Mucosa of descending colon (tissue), 3 donors: ENCODE results near the gene AKAP13. TPM values are rescaled to one million over a fixed set of nuclear protein-coding genes. Genes with fewer than 3 reads are reported as not detected.

Experiments used
- ATAC-seq: fragments of 200-7000 bp; cut with Tn5 transposase; one replicate; pipeline ENCODE4 v1.9.1; 2020; ENCODE audit warnings: mild to moderate bottlenecking, moderate library complexity
- DNase-seq, 3 donors: peaks; one replicate each; pipeline ENCODE4 v3.0.0-alpha.2; 2020
- H3K36me3 ChIP-seq: fragments of 200-600 bp; one replicate; pipeline ENCODE4 v1.8.0; 2021; ENCODE audit warnings: low read depth, mild to moderate bottlenecking
- H3K4me1 ChIP-seq: fragments of 200-600 bp; one replicate; pipeline ENCODE4 v1.8.0; 2021; ENCODE audit warnings: low read depth, mild to moderate bottlenecking
- H3K4me3 ChIP-seq: fragments of 200-600 bp; one replicate; pipeline ENCODE4 v1.8.0; 2021; ENCODE audit warnings: mild to moderate bottlenecking
- H3K9me3 ChIP-seq: fragments of 200-600 bp; one replicate; pipeline ENCODE4 v1.8.0; 2021; ENCODE audit warnings: mild to moderate bottlenecking
- intact Hi-C, 2 donors: fragments of 100-400 bp; cut with DNase I in 1 of 2; cut with micrococcal nuclease in 1 of 2; formaldehyde crosslinking; loops; one replicate each; pipeline versions ENCODE4 v1.11.0 to v1.11.1; 2022; cut with DNase I, micrococcal nuclease
- total RNA-seq, 3 donors: library from RNA; stranded (reverse); fragmentation: NEBNext Ultra II Directional in 2 of 3; extraction: Animal tissue kit (Norgen Biotek cat#: 25700) in 2 of 3; gene quantifications; one replicate each; pipeline versions ENCODE4 v1.2.1 to v1.2.4, GENCODE V29; 2021 to 2023
- TF ChIP-seq, protein P1 (sequence below): fragments of 200-600 bp; IDR thresholded peaks from one replicate; pipeline ENCODE4 v1.8.0; 2022; ENCODE audit warnings: antibody characterized with exemption, mild to moderate bottlenecking
- donor health status: DM: no; HTN: no; CAD: no; lungs with moderate emphysema.
- donor health status: DM: no; HTN: no; CAD: no.
- donor health status: DM: no; HTN: yes; CAD: no.

Gene AKAP13
- total RNA-seq, 3 donors from 2014 or later, result 141 to 173 (median 150) TPM

DNA sequence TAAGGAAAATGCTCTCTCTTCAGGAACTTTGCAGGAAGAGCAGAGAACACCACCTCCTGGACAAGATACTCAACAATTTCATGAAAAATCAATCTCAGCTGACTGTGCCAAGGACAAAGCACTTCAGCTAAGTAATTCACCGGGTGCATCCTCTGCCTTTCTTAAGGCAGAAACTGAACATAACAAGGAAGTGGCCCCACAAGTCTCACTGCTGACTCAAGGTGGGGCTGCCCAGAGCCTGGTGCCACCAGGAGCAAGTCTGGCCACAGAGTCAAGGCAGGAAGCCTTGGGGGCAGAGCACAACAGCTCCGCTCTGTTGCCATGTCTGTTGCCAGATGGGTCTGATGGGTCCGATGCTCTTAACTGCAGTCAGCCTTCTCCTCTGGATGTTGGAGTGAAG lies 200.5 kb downstream of the AKAP13 start:
- Histone ChIP-seq H3K9me3 (no peaks in the 10 kb centered on the region), H3K4me1 (peaks cover 36% of the 10 kb centered on the region), H3K36me3 (no peaks in the 10 kb centered on the region), H3K4me3 (no peak overlapping the region)
- ATAC-seq (peak; percentile 64), DNase-seq (peak; percentile 73 to 85 (median 73))
- TF ChIP-seq, protein P1, sequence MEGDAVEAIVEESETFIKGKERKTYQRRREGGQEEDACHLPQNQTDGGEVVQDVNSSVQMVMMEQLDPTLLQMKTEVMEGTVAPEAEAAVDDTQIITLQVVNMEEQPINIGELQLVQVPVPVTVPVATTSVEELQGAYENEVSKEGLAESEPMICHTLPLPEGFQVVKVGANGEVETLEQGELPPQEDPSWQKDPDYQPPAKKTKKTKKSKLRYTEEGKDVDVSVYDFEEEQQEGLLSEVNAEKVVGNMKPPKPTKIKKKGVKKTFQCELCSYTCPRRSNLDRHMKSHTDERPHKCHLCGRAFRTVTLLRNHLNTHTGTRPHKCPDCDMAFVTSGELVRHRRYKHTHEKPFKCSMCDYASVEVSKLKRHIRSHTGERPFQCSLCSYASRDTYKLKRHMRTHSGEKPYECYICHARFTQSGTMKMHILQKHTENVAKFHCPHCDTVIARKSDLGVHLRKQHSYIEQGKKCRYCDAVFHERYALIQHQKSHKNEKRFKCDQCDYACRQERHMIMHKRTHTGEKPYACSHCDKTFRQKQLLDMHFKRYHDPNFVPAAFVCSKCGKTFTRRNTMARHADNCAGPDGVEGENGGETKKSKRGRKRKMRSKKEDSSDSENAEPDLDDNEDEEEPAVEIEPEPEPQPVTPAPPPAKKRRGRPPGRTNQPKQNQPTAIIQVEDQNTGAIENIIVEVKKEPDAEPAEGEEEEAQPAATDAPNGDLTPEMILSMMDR, result no peak
- intact Hi-C loops, result no loop called here

DNA sequence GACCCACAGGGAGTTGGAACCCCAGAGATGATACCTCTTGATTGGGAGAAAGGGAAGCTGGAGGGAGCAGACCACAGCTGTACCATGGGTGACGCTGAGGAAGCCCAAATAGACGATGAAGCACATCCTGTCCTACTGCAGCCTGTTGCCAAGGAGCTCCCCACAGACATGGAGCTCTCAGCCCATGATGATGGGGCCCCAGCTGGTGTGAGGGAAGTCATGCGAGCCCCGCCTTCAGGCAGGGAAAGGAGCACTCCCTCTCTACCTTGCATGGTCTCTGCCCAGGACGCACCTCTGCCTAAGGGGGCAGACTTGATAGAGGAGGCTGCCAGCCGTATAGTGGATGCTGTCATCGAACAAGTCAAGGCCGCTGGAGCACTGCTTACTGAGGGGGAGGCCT lies 201.1 kb downstream of the AKAP13 start:
- intact Hi-C loops, result no loop called here
- DNase-seq (peak; percentile 42 to 86 (median 73)), ATAC-seq (peak; percentile 39)
- no peaks in the 10 kb centered on the region for H3K36me3 ChIP-seq
- H3K4me3 ChIP-seq, result peak overlapping the region; percentile 3
- H3K9me3 ChIP-seq, result no peaks in the 10 kb centered on the region
- TF ChIP-seq, protein P1, result no peak
- H3K4me1 ChIP-seq, result peaks cover 42% of the 10 kb centered on the region

DNA sequence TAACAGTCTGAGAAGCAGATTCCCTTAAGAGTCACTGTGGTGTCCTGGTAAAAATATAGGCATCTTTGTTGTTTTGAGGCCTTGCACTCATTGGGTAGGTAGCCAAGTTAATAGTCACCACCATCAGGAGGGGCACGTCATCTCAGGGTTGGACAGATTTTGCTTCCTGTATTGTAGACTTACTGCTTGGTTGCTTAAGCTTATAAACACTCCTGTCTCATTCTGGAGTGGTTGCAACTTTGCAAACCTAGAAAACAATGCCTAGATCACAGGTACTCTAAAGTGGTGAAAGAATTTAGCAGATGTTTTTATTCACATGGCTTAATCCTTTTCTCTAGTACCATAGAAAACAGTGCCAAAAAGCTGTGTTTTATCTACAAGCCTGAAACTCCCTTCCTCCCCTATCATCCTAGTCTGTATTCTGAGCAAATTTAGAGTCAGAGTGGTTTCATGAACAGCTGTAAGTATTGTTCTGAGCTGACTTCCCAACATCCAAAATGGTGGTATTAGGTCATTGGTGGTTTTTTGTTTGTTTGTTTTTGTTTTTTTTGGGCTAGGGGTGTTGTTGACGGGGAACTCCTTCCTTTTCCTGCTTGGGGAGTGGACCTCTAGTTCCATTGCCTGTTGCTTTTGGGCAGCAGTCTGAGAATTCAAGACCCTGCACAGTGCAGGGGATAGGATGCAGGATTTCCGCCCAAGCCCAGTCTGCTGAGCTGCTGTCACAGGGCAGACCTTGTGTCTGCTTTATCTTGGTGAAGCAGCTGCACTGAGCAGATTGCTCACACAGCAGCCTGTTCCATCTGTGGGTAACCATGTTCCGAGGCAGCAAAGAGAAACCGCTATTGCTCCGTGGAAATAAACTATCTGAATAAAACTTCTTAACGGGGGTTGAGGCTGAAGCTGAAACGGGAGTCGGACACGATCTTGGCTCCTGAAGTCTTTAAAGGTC lies 202.0 kb downstream of the AKAP13 start:
- peak; percentile 64 to 75 (median 74) for DNase-seq
- intact Hi-C loops, result no loop called here
- ATAC-seq, result peak; percentile 50
- Histone ChIP-seq H3K36me3 (no peaks in the 10 kb centered on the region), H3K4me3 (peak overlapping the region; percentile 4), H3K9me3 (no peaks in the 10 kb centered on the region), H3K4me1 (peaks cover 50% of the 10 kb centered on the region)
- TF ChIP-seq, protein P1, result no peak

DNA sequence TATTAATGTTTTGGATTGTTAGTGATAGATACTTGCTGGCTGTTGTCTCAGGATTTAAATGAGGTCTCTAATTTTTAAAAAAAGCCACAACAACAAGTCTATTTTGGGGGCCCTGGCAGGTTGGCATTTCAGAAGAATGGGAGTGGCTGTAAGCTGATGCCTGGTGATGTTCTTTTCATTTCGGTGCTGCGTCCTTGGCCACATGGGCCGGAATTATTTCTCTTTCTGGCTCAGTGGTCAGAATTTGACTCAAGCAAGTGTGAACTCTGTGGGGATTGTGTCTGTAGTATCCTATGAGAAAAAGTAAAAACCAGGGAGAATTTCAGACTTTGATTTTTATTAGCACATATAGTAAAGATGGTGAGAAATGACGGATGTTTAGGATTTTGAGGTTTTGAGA lies 203.0 kb downstream of the AKAP13 start:
- intact Hi-C loops, result no loop called here
- ATAC-seq (no peak), DNase-seq (no peak)
- H3K4me1 ChIP-seq, result peaks cover 59% of the 10 kb centered on the region
- no peak overlapping the region for H3K4me3 ChIP-seq
- H3K36me3 ChIP-seq, result no peaks in the 10 kb centered on the region
- no peaks in the 10 kb centered on the region for H3K9me3 ChIP-seq
- TF ChIP-seq, protein P1, result no peak

DNA sequence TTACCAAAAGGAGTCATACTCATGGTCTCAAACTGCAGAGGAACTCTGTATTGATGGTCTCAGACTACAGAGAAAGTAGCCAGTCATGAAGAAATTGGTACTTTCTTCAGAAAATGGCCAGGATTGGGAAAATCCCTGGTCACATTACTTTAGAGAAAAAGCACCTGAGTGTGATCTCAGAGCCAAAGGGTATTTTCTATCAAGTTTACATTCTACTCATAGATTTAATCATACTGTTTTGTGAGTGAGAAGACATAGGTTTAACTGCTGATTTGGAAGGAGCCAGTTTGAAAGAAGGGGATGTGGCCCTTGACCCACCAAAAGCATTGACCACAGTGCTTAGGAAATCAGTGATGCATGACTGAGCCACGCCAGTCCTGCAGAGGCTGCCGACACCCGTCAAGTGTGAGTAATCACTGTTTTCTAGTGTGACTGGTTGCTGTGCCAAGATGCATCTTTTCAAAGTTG lies 203.6 kb downstream of the AKAP13 start:
- DNase-seq (peak in 1 of 3 donors; percentile 45), ATAC-seq (no peak)
- Histone ChIP-seq H3K4me3 (no peak overlapping the region), H3K36me3 (no peaks in the 10 kb centered on the region), H3K9me3 (no peaks in the 10 kb centered on the region), H3K4me1 (peaks cover 65% of the 10 kb centered on the region)
- intact Hi-C loops, result no loop called here
- TF ChIP-seq, protein P1, result no peak
